Glutamatergic neuron (in vitro differentiated cells): Measurements from ENCODE around the gene C17orf107. TPM values are rescaled to one million over a fixed set of nuclear protein-coding genes. Genes with fewer than 3 reads are reported as not detected.

Source experiments
- DNase-seq: peaks from one replicate; pipeline ENCODE4 v3.0.0; 2022
- H3K27ac Mint-ChIP-seq: one replicate; pipeline ENCODE4 v1.8.0; 2020; ENCODE audit warnings: mild to moderate bottlenecking, mixed read lengths, inconsistent platforms; ENCODE audit not compliant: unreplicated experiment
- H3K27me3 Mint-ChIP-seq: one replicate; pipeline ENCODE4 v1.8.0; 2020; ENCODE audit warnings: mild to moderate bottlenecking, moderate library complexity, mixed read lengths, inconsistent platforms; ENCODE audit not compliant: unreplicated experiment
- H3K36me3 Mint-ChIP-seq: one replicate; pipeline ENCODE4 v1.8.0; 2020; ENCODE audit warnings: mild to moderate bottlenecking, mixed read lengths, inconsistent platforms; ENCODE audit not compliant: unreplicated experiment
- H3K4me1 Mint-ChIP-seq: one replicate; pipeline ENCODE4 v1.8.0; 2020; ENCODE audit warnings: mild to moderate bottlenecking, low read depth, mixed read lengths, inconsistent platforms; ENCODE audit not compliant: unreplicated experiment
- H3K4me3 Mint-ChIP-seq: one replicate; pipeline ENCODE4 v1.8.0; 2020; ENCODE audit warnings: mild to moderate bottlenecking, mixed read lengths, inconsistent platforms; ENCODE audit not compliant: unreplicated experiment
- H3K9me3 Mint-ChIP-seq: one replicate; pipeline ENCODE4 v1.8.0; 2020; ENCODE audit warnings: mild to moderate bottlenecking, moderate library complexity, mixed read lengths, inconsistent platforms; ENCODE audit not compliant: unreplicated experiment
- CTCF ChIP-seq: fragments of 200-600 bp; sonication (generic); IDR thresholded peaks from one replicate; pipeline ENCODE4 v1.5.0; 2021; ENCODE audit not compliant: partially characterized antibody, unreplicated experiment
- total RNA-seq: library from RNA; stranded (reverse); fragmentation: NEBNext Ultra II Directional; extraction: Animal tissue kit (Norgen Biotek cat#: 25700); gene quantifications from one replicate; pipeline ENCODE4 v1.2.1, GENCODE V29; 2021; ENCODE audit not compliant: unreplicated experiment

The C17orf107 gene
- total RNA-seq, 1 donor from 2014 or later = 11.1 TPM

GRCh38 chr17:4944554-4945175 lies 45.3 kb downstream of the C17orf107 start:
- no peak for TF ChIP-seq CTCF
- no peak overlapping the region for H3K27ac Mint-ChIP-seq
- no peak overlapping the region for H3K4me3 Mint-ChIP-seq
- peaks cover 5% of the 10 kb centered on the region for H3K36me3 Mint-ChIP-seq
- peaks cover 14% of the 10 kb centered on the region for H3K27me3 Mint-ChIP-seq
- DNase-seq = no peak
- H3K4me1 Mint-ChIP-seq = peaks cover 20% of the 10 kb centered on the region
- H3K9me3 Mint-ChIP-seq = peaks cover 10% of the 10 kb centered on the region

GRCh38 chr17:4945176-4945943 lies 46.0 kb downstream of the C17orf107 start:
- Mint-ChIP-seq H3K4me3 (peak overlapping the region; percentile 76), H3K27ac (peak overlapping the region; percentile 64), H3K9me3 (peaks cover 6% of the 10 kb centered on the region), H3K4me1 (peaks cover 20% of the 10 kb centered on the region), H3K36me3 (peaks cover 5% of the 10 kb centered on the region), H3K27me3 (peaks cover 10% of the 10 kb centered on the region)
- no peak for TF ChIP-seq CTCF
- DNase-seq = no peak

- peaks cover 5% of the 10 kb centered on the region for H3K36me3 Mint-ChIP-seq
- H3K4me1 Mint-ChIP-seq = peaks cover 23% of the 10 kb centered on the region
- no peak for TF ChIP-seq CTCF
- H3K4me3 Mint-ChIP-seq = peak overlapping the region; percentile 95
- H3K27ac Mint-ChIP-seq = peak overlapping the region; percentile 91
- H3K27me3 Mint-ChIP-seq = peaks cover 8% of the 10 kb centered on the region
- no peak for DNase-seq
- peaks cover 4% of the 10 kb centered on the region for H3K9me3 Mint-ChIP-seq
Measured at GRCh38 chr17:4945944-4946280, 46.6 kb downstream of the C17orf107 start.

- Mint-ChIP-seq H3K9me3 (peaks cover 8% of the 10 kb centered on the region), H3K27ac (peak overlapping the region; percentile 91), H3K4me3 (peak overlapping the region; percentile 95), H3K27me3 (peaks cover 3% of the 10 kb centered on the region), H3K36me3 (peaks cover 5% of the 10 kb centered on the region), H3K4me1 (peaks cover 24% of the 10 kb centered on the region)
- no peak for TF ChIP-seq CTCF
- no peak for DNase-seq
Measured at GRCh38 chr17:4946312-4946976, 47.1 kb downstream of the C17orf107 start.

GRCh38 chr17:4947010-4947410 lies 47.7 kb downstream of the C17orf107 start:
- H3K4me1 Mint-ChIP-seq = peaks cover 26% of the 10 kb centered on the region
- peak overlapping the region; percentile 95 for H3K4me3 Mint-ChIP-seq
- H3K27ac Mint-ChIP-seq = peak overlapping the region; percentile 68
- H3K27me3 Mint-ChIP-seq = peaks cover 3% of the 10 kb centered on the region
- no peak for TF ChIP-seq CTCF
- no peak for DNase-seq
- H3K9me3 Mint-ChIP-seq = peaks cover 8% of the 10 kb centered on the region
- peaks cover 5% of the 10 kb centered on the region for H3K36me3 Mint-ChIP-seq
